ENCODE results near the gene ARAP3. TPM values are rescaled to one million over a fixed set of nuclear protein-coding genes. Genes with fewer than 3 reads are reported as not detected.

ARAP3 gene
- total RNA-seq, 1 experiment from 2014 or later, result 27.6 TPM

GRCh38 chr5:141668601-141669265 is 13.3 kb downstream of the ARAP3 start:
- no peak overlapping the region for H3K4ac ChIP-seq (ENCODE audit: low read depth, low read length)
- H4K20me1 ChIP-seq (ENCODE audit: control insufficient read depth, insufficient read depth, insufficient read length), result no peaks in the 10 kb centered on the region
- no peak overlapping the region for H2BK120ac ChIP-seq (ENCODE audit: low read depth, low read length, poor library complexity, severe bottlenecking)
- no peak overlapping the region for H3K14ac ChIP-seq (ENCODE audit: insufficient read depth, low read length)
- no peak for DNase-seq
- H2AK5ac ChIP-seq (ENCODE audit: insufficient read length, low read length), result no peak overlapping the region
- no peak overlapping the region for H3K9ac ChIP-seq (ENCODE audit: extremely low read depth, insufficient read length, low read length)
- H2BK20ac ChIP-seq (ENCODE audit: low read depth, low read length, poor library complexity, severe bottlenecking), result no peak overlapping the region
- H3K23me2 ChIP-seq (ENCODE audit: insufficient read length, low read depth, low read length, poor library complexity, severe bottlenecking), result no peaks in the 10 kb centered on the region
- H3K18ac ChIP-seq (ENCODE audit: insufficient read length, low read depth, low read length), result no peak overlapping the region
- no peak overlapping the region for H3K56ac ChIP-seq (ENCODE audit: insufficient read length, low read depth, low read length)
- no peak overlapping the region for H2BK5ac ChIP-seq (ENCODE audit: insufficient read length, low read length)
- H3K23ac ChIP-seq (ENCODE audit: insufficient read length, low read depth, low read length), result no peak overlapping the region
- TF ChIP-seq, protein P1, sequence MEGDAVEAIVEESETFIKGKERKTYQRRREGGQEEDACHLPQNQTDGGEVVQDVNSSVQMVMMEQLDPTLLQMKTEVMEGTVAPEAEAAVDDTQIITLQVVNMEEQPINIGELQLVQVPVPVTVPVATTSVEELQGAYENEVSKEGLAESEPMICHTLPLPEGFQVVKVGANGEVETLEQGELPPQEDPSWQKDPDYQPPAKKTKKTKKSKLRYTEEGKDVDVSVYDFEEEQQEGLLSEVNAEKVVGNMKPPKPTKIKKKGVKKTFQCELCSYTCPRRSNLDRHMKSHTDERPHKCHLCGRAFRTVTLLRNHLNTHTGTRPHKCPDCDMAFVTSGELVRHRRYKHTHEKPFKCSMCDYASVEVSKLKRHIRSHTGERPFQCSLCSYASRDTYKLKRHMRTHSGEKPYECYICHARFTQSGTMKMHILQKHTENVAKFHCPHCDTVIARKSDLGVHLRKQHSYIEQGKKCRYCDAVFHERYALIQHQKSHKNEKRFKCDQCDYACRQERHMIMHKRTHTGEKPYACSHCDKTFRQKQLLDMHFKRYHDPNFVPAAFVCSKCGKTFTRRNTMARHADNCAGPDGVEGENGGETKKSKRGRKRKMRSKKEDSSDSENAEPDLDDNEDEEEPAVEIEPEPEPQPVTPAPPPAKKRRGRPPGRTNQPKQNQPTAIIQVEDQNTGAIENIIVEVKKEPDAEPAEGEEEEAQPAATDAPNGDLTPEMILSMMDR (conservative IDR thresholded peaks at IDR 0.05), result no peak
- no peaks in the 10 kb centered on the region for H3K9me3 ChIP-seq (ENCODE audit: control insufficient read depth, low read depth, low read length)
- no peak overlapping the region for H3T11ph ChIP-seq (ENCODE audit: low read length)
- no peak overlapping the region for H4K8ac ChIP-seq (replicated peaks; ENCODE audit: insufficient read length, low read depth, low read length)
- Mint-ChIP-seq H3K4me3 (no peak overlapping the region), H3K27me3 (ENCODE audit: low read depth) (no peaks in the 10 kb centered on the region), H3K36me3 (ENCODE audit: insufficient read depth in 1 of 3, low read depth in 3 of 3) (peaks cover 38 to 54% (median 44%) of the 10 kb centered on the region in 3 experiments), H3K4me1 (peaks cover 24 to 34% of the 10 kb centered on the region in 2 experiments), H3K9me3 (no peaks in the 10 kb centered on the region), H3K27ac (peak overlapping the region in 2 of 3 experiments; percentile 41 to 57; a peak in 3 of 7 replicates)
- H3K4me1 ChIP-seq (ENCODE audit: insufficient read depth, low read length), result peaks cover 2% of the 10 kb centered on the region; the same call in 1 of the 2 replicates
- H3K27ac ChIP-seq (ENCODE audit: insufficient read length, low read depth, low read length), result no peak overlapping the region
- H3K79me2 ChIP-seq (ENCODE audit: insufficient read depth, low read length), result no peaks in the 10 kb centered on the region
- no peak overlapping the region for H2BK15ac ChIP-seq (ENCODE audit: low read depth, low read length)
- no peak overlapping the region for H4K91ac ChIP-seq (ENCODE audit: insufficient read length, low read depth, low read length)
- no peak overlapping the region for H3K4me2 ChIP-seq (ENCODE audit: insufficient read depth, insufficient read length, low read length)
- H3K27me3 ChIP-seq (ENCODE audit: insufficient read depth, low read length), result no peaks in the 10 kb centered on the region
- H2AFZ ChIP-seq (ENCODE audit: low read length), result no peak overlapping the region
- no peak overlapping the region for H2BK12ac ChIP-seq (ENCODE audit: insufficient read length, low read depth, low read length)
- no peak overlapping the region for H4K5ac ChIP-seq (ENCODE audit: insufficient read length, low read depth, low read length)
- H3K79me1 ChIP-seq (ENCODE audit: insufficient read depth, low read depth, low read length, poor library complexity, severe bottlenecking), result no peaks in the 10 kb centered on the region
- no CpG with 5 or more reads among the region's 8 CpGs for WGBS (ENCODE audit: extremely low coverage, insufficient read length, low lambda C conversion rate)

All from H9 (cell line).